GM13977 (cell line): ENCODE data around the gene RAD51B.

Experiments used
- DNase-seq: peaks from one replicate; pipeline ENCODE4 v3.0.0; 2012; ENCODE audit warnings: low spot score
- CTCF ChIP-seq: IDR thresholded peaks from 2 replicates; pipeline ENCODE4 v1.5.1; 2012; ENCODE audit warnings: mild to moderate bottlenecking, control low read depth; ENCODE audit not compliant: insufficient read depth; ENCODE audit errors: extremely low read depth, missing control alignments
- in situ Hi-C: fragments of 300-500 bp; cut with MboI; formaldehyde crosslinking; loops from one replicate; pipeline ENCODE4 v1.12.0; 2022; ENCODE audit warnings: low sequenced_read_pairs, low pct_unique_long_range_greater_than_20kb, mixed read lengths, inconsistent platforms; ENCODE audit not compliant: unreplicated experiment

RAD51B gene

GRCh38 chr14:68190032-68190431, 370.5 kb downstream of the RAD51B start:
- DNase-seq, result no peak
- TF ChIP-seq CTCF, result no peak
- in situ Hi-C loops, result no loop called here

- TF ChIP-seq CTCF, result no peak
- no peak for DNase-seq
- in situ Hi-C loops, result no loop called here
These were observed 372.2 kb downstream of the RAD51B start for GRCh38 chr14:68191567-68192321.

- DNase-seq, result no peak
- in situ Hi-C loops, result no loop called here
- no peak for TF ChIP-seq CTCF
These were observed 373.4 kb downstream of the RAD51B start for GRCh38 chr14:68192935-68193334.

- DNase-seq, result no peak
- TF ChIP-seq CTCF, result no peak
- in situ Hi-C loops, result no loop called here
These were observed 374.5 kb downstream of the RAD51B start for GRCh38 chr14:68193970-68194681.

GRCh38 chr14:68195126-68195525, 375.5 kb downstream of the RAD51B start:
- in situ Hi-C loops, result no loop called here

More at GRCh38 chr14:68195126-68195525, 375.5 kb downstream of the RAD51B start:
- DNase-seq, result no peak
- TF ChIP-seq CTCF, result no peak
